C4-2B (cell line): ENCODE measurements around the gene PDGFRA.

ENCODE experiments used
- H3K27ac ChIP-seq: fragments of 450-650 bp; 2 replicates; pipeline ENCODE4 v1.5.1; 2017
- CTCF ChIP-seq: fragments of 450-650 bp; conservative IDR thresholded peaks from 2 replicates; pipeline ENCODE4 v1.5.1; 2017; ENCODE audit warnings: mild to moderate bottlenecking
- ZFX ChIP-seq: fragments of 450-650 bp; IDR thresholded peaks from 2 replicates; pipeline ENCODE4 v1.6.1; 2017

PDGFRA gene

GRCh38 chr4:54281054-54281766 lies 52.1 kb downstream of the PDGFRA start:
- no peak for TF ChIP-seq CTCF
- no peak for TF ChIP-seq ZFX
- peak overlapping the region; percentile 68 for H3K27ac ChIP-seq

- TF ChIP-seq CTCF: no peak
- no peak for TF ChIP-seq ZFX
- peak overlapping the region; percentile 3; the same call in 1 of the 2 replicates for H3K27ac ChIP-seq
Measured at GRCh38 chr4:54282837-54283236, 53.7 kb downstream of the PDGFRA start.

GRCh38 chr4:54289316-54289715 lies 60.2 kb downstream of the PDGFRA start:
- TF ChIP-seq ZFX: no peak
- TF ChIP-seq CTCF: no peak
- no peak overlapping the region for H3K27ac ChIP-seq

GRCh38 chr4:54290980-54291379 lies 61.9 kb downstream of the PDGFRA start:
- no peak overlapping the region for H3K27ac ChIP-seq
- TF ChIP-seq CTCF (no peak), ZFX (no peak)

GRCh38 chr4:54296548-54297203 lies 67.6 kb downstream of the PDGFRA start:
- H3K27ac ChIP-seq: no peak overlapping the region
- TF ChIP-seq ZFX (no peak), CTCF (no peak)

GRCh38 chr4:54308110-54308509 lies 79.0 kb downstream of the PDGFRA start:
- no peak overlapping the region for H3K27ac ChIP-seq
- TF ChIP-seq ZFX: no peak
- TF ChIP-seq CTCF: no peak

GRCh38 chr4:54315561-54316538 lies 86.8 kb downstream of the PDGFRA start:
- TF ChIP-seq ZFX (no peak), CTCF (no peak)
- H3K27ac ChIP-seq: no peak overlapping the region
